Stimulated activated CD4-positive, alpha-beta T cell treated with anti-CD3 and anti-CD28 coated beads, Interleukin-2, amount 100 ng/mL, for 48 hours (primary cell): ENCODE results near the gene CCL4L2.
"Not testable (repeated sequence)": the region's sequence is repeated elsewhere in the genome, so short reads cannot be mapped to it uniquely, and the experiment has no call there.

Source experiments
- DNase-seq, 2 donors: peaks; one replicate each; pipeline ENCODE4 v3.0.0-alpha.2; 2020

The CCL4L2 gene

GRCh38 chr17:36195434-36196130 lies 15.3 kb upstream of the CCL4L2 start:
- no peak for DNase-seq

- DNase-seq, result no peak
Measured at GRCh38 chr17:36196131-36196486, 14.8 kb upstream of the CCL4L2 start.

GRCh38 chr17:36197387-36197703 lies 13.5 kb upstream of the CCL4L2 start:
- no peak for DNase-seq

GRCh38 chr17:36198831-36199465 lies 11.9 kb upstream of the CCL4L2 start:
- peak in 1 of 2 donors; percentile 18 for DNase-seq

GRCh38 chr17:36201102-36201501 lies 9.8 kb upstream of the CCL4L2 start:
- not testable (repeated sequence) for DNase-seq

- DNase-seq, result not testable (repeated sequence)
Measured at GRCh38 chr17:36201506-36201905, 9.4 kb upstream of the CCL4L2 start.

GRCh38 chr17:36203335-36203734 lies 7.5 kb upstream of the CCL4L2 start:
- DNase-seq, result no peak

- DNase-seq, result no peak
Measured at GRCh38 chr17:36204724-36205500, 6.0 kb upstream of the CCL4L2 start.

GRCh38 chr17:36205637-36206485 lies 5.0 kb upstream of the CCL4L2 start:
- no peak for DNase-seq

GRCh38 chr17:36206486-36206821 lies 4.4 kb upstream of the CCL4L2 start:
- not testable (repeated sequence) for DNase-seq

GRCh38 chr17:36207383-36207782 lies 3.5 kb upstream of the CCL4L2 start:
- DNase-seq, result not testable (repeated sequence)

GRCh38 chr17:36209575-36209974 lies 1.3 kb upstream of the CCL4L2 start:
- DNase-seq, result no peak

- DNase-seq, result not testable (repeated sequence)
Measured at GRCh38 chr17:36211484-36212271, 815 bp downstream of the CCL4L2 start.

- no peak for DNase-seq
Measured at GRCh38 chr17:36212272-36212605, 1.4 kb downstream of the CCL4L2 start.

GRCh38 chr17:36212966-36213365 lies 2.1 kb downstream of the CCL4L2 start:
- no peak for DNase-seq

- no peak for DNase-seq
Measured at GRCh38 chr17:36213695-36214094, 2.8 kb downstream of the CCL4L2 start.

GRCh38 chr17:36214918-36215317 lies 4.1 kb downstream of the CCL4L2 start:
- no peak for DNase-seq

- DNase-seq, result not testable (repeated sequence)
Measured at GRCh38 chr17:36215406-36216308, 4.8 kb downstream of the CCL4L2 start.

- DNase-seq, result not testable (repeated sequence)
Measured at GRCh38 chr17:36219556-36219955, 8.7 kb downstream of the CCL4L2 start.

GRCh38 chr17:36220737-36221580 lies 10.1 kb downstream of the CCL4L2 start:
- DNase-seq, result not testable (repeated sequence)
